GM18526 (cell line): ENCODE data around the gene AGPAT1.

Experiments used
- POLR2A ChIP-seq: IDR thresholded peaks from 3 replicates; pipeline ENCODE4 v1.6.1; 2011; ENCODE audit not compliant: insufficient read length; ENCODE audit errors: extremely low read depth

Gene AGPAT1

GRCh38 chr6:32178547-32179440, 2.9 kb upstream of the AGPAT1 start:
- no peak for TF ChIP-seq POLR2A

- TF ChIP-seq POLR2A: peak; percentile 17
These were observed 2.1 kb upstream of the AGPAT1 start, which contains the start of gene RNF5 for GRCh38 chr6:32177788-32178546. Gene RNF5, plus strand, starts transcription at chr6:32178405. Its CDS starts 107 bp downstream, at chr6:32178512.

- no peak for TF ChIP-seq POLR2A
These were observed 1.4 kb upstream of the AGPAT1 start for GRCh38 chr6:32177183-32177787.

- TF ChIP-seq POLR2A: no peak
These were observed 745 bp upstream of the AGPAT1 start for GRCh38 chr6:32176476-32177182.

GRCh38 chr6:32175322-32175710, 568 bp downstream of the AGPAT1 start:
- no peak for TF ChIP-seq POLR2A

- no peak for TF ChIP-seq POLR2A
These were observed 1.5 kb downstream of the AGPAT1 start for GRCh38 chr6:32174416-32174815.

GRCh38 chr6:32173051-32173727, 2.7 kb downstream of the AGPAT1 start:
- TF ChIP-seq POLR2A: no peak

- TF ChIP-seq POLR2A: no peak
These were observed 4.7 kb downstream of the AGPAT1 start for GRCh38 chr6:32171234-32171633.

- TF ChIP-seq POLR2A: no peak
These were observed 5.6 kb downstream of the AGPAT1 start for GRCh38 chr6:32170294-32170693.

GRCh38 chr6:32168807-32169591, 6.9 kb downstream of the AGPAT1 start:
- TF ChIP-seq POLR2A: no peak

- TF ChIP-seq POLR2A: no peak
These were observed 7.5 kb downstream of the AGPAT1 start for GRCh38 chr6:32168350-32168749.

GRCh38 chr6:32167761-32168262, 8.1 kb downstream of the AGPAT1 start:
- TF ChIP-seq POLR2A: no peak

GRCh38 chr6:32167154-32167760, 8.6 kb downstream of the AGPAT1 start:
- TF ChIP-seq POLR2A: no peak

GRCh38 chr6:32166411-32167061, 9.3 kb downstream of the AGPAT1 start:
- TF ChIP-seq POLR2A: no peak
